ENCODE measurements around the gene CDCA4. TPM values are rescaled to one million over a fixed set of nuclear protein-coding genes. Genes with fewer than 3 reads are reported as not detected.
A peak's percentile ranks its signal among the peaks of the same experiment; 100 is the strongest.

Gene CDCA4
- total RNA-seq, 4 donors from 2014 or later, result 5.8 to 7.8 (median 6.2) TPM

DNA sequence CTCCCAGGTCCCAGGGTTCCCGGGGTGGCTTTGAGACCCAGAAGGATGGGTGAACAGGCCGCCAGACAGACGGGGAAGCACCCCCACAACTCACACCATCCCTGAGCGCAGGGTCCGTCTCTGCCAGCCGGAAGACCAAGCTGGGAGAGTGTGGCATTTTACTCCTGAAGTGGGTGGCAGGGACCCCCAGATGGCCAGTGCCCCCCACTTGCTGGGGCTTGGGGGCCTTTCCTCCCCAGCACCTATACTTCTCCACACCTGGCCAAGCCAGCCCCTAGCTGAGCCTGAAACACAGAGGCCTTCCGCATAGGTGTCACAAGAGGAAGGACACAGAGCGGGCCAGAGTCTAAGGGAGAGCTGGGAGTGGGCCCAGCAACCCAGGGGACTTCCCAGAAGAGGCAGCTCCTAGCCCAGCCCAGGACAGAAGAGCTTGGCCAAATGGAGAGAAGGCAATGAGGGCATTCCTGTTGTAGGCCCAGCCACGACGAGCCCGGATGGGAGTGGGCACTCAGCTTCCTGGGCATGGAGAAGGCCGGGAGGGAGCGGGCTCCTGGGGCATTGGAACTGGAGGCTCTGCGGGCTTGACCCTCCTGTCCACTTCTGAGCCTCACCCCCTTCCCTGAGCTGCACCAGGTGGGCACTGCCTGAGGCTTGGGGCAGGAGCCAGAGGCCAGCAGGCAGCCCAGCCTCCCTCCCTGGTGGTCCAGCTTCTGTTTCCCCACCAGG is 46.1 kb downstream of the CDCA4 start:
- peak overlapping the region; percentile 90 to 98 (median 95) for H3K27ac ChIP-seq
- WGBS, 2 donors (ENCODE audit: low coverage in 1 of 2), result 93% methylated on average over 3 of the region's 14 CpGs; no CpG with 5 or more reads in 1 of the 2 donors
- H3K4me1 ChIP-seq, result peaks cover 13 to 99% (median 77%) of the 10 kb centered on the region in 3 donors

DNA sequence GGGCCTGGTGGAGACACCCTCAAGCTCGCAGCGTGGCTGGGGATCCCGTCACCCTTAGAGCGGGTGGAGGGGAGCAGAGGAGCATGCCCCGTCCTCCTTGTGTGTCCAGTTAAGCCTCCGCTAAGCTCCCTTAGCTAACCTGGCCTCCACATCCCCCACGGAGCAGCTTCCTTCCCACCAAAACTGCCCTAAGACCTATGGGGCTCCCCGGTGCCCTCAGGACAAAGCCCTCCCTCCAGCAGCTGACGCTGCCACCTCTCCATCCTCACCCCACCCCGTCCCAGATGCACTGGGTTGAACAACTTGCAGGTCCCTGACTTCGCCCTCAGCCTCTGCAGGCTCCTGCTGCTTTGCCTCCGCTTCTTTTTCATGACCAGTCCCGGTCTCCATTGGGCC is 46.7 kb downstream of the CDCA4 start:
- no peak for ATAC-seq
- H3K27ac ChIP-seq, result peak overlapping the region; percentile 90 to 98 (median 95)
- no peaks in the 10 kb centered on the region for H3K27me3 ChIP-seq
- H3K9me3 ChIP-seq, result no peaks in the 10 kb centered on the region
- no peaks in the 10 kb centered on the region for H3K36me3 ChIP-seq
- H3K4me1 ChIP-seq, result peaks cover 13 to 99% (median 83%) of the 10 kb centered on the region in 3 donors
- no peak for TF ChIP-seq EP300 (IDR thresholded peaks at IDR 0.05)
- TF ChIP-seq POLR2AphosphoS5 (IDR thresholded peaks at IDR 0.05), result no peak
- no peak for TF ChIP-seq POLR2A (IDR thresholded peaks at IDR 0.05)
- TF ChIP-seq, protein P1, sequence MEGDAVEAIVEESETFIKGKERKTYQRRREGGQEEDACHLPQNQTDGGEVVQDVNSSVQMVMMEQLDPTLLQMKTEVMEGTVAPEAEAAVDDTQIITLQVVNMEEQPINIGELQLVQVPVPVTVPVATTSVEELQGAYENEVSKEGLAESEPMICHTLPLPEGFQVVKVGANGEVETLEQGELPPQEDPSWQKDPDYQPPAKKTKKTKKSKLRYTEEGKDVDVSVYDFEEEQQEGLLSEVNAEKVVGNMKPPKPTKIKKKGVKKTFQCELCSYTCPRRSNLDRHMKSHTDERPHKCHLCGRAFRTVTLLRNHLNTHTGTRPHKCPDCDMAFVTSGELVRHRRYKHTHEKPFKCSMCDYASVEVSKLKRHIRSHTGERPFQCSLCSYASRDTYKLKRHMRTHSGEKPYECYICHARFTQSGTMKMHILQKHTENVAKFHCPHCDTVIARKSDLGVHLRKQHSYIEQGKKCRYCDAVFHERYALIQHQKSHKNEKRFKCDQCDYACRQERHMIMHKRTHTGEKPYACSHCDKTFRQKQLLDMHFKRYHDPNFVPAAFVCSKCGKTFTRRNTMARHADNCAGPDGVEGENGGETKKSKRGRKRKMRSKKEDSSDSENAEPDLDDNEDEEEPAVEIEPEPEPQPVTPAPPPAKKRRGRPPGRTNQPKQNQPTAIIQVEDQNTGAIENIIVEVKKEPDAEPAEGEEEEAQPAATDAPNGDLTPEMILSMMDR (IDR thresholded peaks at IDR 0.05), result no peak
- peak overlapping the region in 1 of 2 donors; percentile 33 for H3K4me3 ChIP-seq
- 6 to 35% methylated on average over 5 to 9 of the region's 13 CpGs for WGBS, 2 donors (ENCODE audit: low coverage in 1 of 2)

More for the DNA sequence above, 46.1 kb downstream of the CDCA4 start:
- ATAC-seq, result no peak
- Histone ChIP-seq H3K4me3 (no peak overlapping the region), H3K27me3 (no peaks in the 10 kb centered on the region), H3K9me3 (no peaks in the 10 kb centered on the region), H3K36me3 (no peaks in the 10 kb centered on the region)
- TF ChIP-seq EP300 (IDR thresholded peaks at IDR 0.05), result no peak
- TF ChIP-seq, protein P1 (IDR thresholded peaks at IDR 0.05), result no peak
- TF ChIP-seq POLR2A (IDR thresholded peaks at IDR 0.05), result no peak
- no peak for TF ChIP-seq POLR2AphosphoS5 (IDR thresholded peaks at IDR 0.05)

DNA sequence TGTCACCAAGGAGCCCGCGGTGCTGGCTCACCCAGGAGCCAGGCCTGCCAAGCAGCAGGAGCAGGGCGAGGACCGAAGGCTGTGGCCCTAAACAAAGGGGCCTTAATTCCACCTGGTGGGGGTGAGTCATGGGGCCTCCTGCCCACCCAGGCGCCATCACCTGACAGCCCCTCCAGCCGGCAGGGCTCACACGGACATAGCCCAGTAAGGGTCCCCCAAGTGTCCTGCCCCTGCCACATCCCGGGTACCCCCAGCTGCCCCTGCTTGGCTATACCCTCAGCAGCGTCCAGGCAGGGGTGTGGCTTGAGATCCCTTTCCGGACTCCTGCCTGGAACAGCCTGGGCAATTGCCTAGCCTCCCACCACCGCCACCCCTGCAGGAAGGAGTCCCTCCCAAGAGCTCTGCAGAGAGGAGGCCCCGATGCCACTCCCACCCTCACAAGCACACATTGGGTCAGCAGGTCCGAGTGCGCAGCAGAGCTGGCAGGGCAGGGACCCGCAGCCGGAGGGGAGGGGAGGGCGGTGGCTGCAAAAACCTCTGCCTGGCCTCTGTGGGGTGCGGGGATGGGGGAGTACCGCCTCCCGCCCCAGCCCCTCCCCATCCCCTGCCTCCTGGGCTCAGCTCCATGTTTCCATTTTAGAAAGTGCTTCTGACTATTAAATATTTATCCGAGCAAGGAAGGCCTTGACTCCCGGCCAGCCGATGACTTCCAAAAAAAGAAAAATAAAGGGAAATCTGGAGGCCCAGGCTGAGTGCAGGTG is 47.3 kb downstream of the CDCA4 start:
- Histone ChIP-seq H3K4me1 (peaks cover 13 to 99% (median 86%) of the 10 kb centered on the region in 3 donors), H3K27ac (peak overlapping the region; percentile 90 to 98 (median 95)), H3K27me3 (no peaks in the 10 kb centered on the region), H3K4me3 (peak overlapping the region in 1 of 2 donors; percentile 33), H3K9me3 (no peaks in the 10 kb centered on the region), H3K36me3 (no peaks in the 10 kb centered on the region)
- WGBS, 2 donors (ENCODE audit: low coverage in 1 of 2), result 0% methylated on average over 2 of the region's 23 CpGs; no CpG with 5 or more reads in 1 of the 2 donors
- peak; percentile 35 for ATAC-seq
- TF ChIP-seq, protein P1 (IDR thresholded peaks at IDR 0.05), result no peak
- peak; percentile 90 for TF ChIP-seq POLR2AphosphoS5 (IDR thresholded peaks at IDR 0.05)

DNA sequence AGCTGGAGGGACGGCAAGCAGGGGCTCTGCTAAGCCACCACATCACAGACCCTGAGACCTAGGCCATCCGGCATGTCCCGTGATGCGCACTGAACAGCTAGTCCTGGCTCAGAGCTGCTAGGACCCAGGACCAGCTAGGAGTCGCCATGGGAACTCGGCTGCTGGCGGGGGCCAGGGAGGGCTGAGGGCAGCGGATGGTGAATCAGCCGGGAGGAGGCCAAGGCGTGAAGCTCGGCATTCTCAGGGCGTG is 47.8 kb downstream of the CDCA4 start:
- Histone ChIP-seq H3K4me1 (peaks cover 13 to 100% (median 86%) of the 10 kb centered on the region in 3 donors), H3K36me3 (no peaks in the 10 kb centered on the region), H3K4me3 (peak overlapping the region in 1 of 2 donors; percentile 12), H3K27me3 (no peaks in the 10 kb centered on the region), H3K9me3 (no peaks in the 10 kb centered on the region), H3K27ac (peak overlapping the region; percentile 90 to 98 (median 95))
- ATAC-seq, result peak; percentile 82
- TF ChIP-seq POLR2AphosphoS5 (IDR thresholded peaks at IDR 0.05) (no peak), POLR2A (IDR thresholded peaks at IDR 0.05) (no peak), EP300 (IDR thresholded peaks at IDR 0.05) (no peak)
- TF ChIP-seq, protein P1 (IDR thresholded peaks at IDR 0.05), result no peak
- WGBS, 2 donors (ENCODE audit: low coverage in 1 of 2), result 0% methylated on average over 3 of the region's 12 CpGs; no CpG with 5 or more reads in 1 of the 2 donors
